HCT116 (cell line): Measurements from ENCODE around the gene PRSS21. TPM values are rescaled to one million over a fixed set of nuclear protein-coding genes. Genes with fewer than 3 reads are reported as not detected.

Source experiments
- ATAC-seq: fragments of 200-7000 bp; cut with Tn5 transposase; 2 replicates; pipeline ENCODE4 v1.9.1; 2020; ENCODE audit warnings: mild to moderate bottlenecking, moderate library complexity
- BruUV-seq: library from RNA; stranded (reverse); fragments of 400-500 nt; replicated peaks from 2 replicates; lab custom pipeline; 2021; lab: Mats Ljungman, UMichigan
- CTCF ChIA-PET: fragments of 300-600 bp; sonication (Branson Sonifier 250); formaldehyde crosslinking; loops from one replicate; lab custom pipeline; 2021; ENCODE audit warnings: antibody characterized with exemption; lab: Charles Lee
- POLR2A ChIA-PET: fragments of 300-600, 350-600 bp; sonication (Branson Sonifier 250); formaldehyde crosslinking; loops from one replicate; lab custom pipeline; 2021; ENCODE audit warnings: antibody characterized with exemption; lab: Charles Lee
- RAD21 ChIA-PET, 2 experiments: fragments of 300-600 bp; sonication (Branson Sonifier 250); formaldehyde crosslinking; loops; one replicate each; lab custom pipeline; 2023; ENCODE audit warnings: low total read pairs in 2 of 2; ENCODE audit not compliant: uncharacterized antibody in 2 of 2, unreplicated experiment in 2 of 2, low non-redundant PET in 1 of 2; lab: Charles Lee
- DNase-seq: peaks from one replicate; pipeline ENCODE4 v3.0.0-alpha.2; 2010; ENCODE audit warnings: low read depth, low spot score
- H2AFZ ChIP-seq: fragments of 200-600 bp; shearing (Covaris generic), sonication (generic); 2 replicates; pipeline ENCODE4 v1.6.1; 2017; ENCODE audit warnings: low read depth, mixed run types, mixed read lengths, antibody characterized with exemption, low read length; ENCODE audit not compliant: poor library complexity, severe bottlenecking
- H3K27ac ChIP-seq: 2 replicates; pipeline ENCODE4 v1.5.1; 2012; ENCODE audit warnings: low read depth, low read length
- H3K27me3 ChIP-seq: fragments of 200-600 bp; sonication (generic); 2 replicates; pipeline ENCODE4 v1.6.1; 2016; ENCODE audit warnings: mixed run types, low read length, mixed read lengths; ENCODE audit not compliant: insufficient read depth
- H3K36me3 ChIP-seq, 2 experiments: fragments of 200-500 bp in 1 of 2; fragments of 200-600 bp in 1 of 2; sonication (Bioruptor generic) in 1 of 2; sonication (generic) in 1 of 2; 2 replicates each; pipeline versions ENCODE4 v1.5.1 to v1.6.1; 2014 to 2016; ENCODE audit warnings: low read length in 2 of 2, inconsistent platforms in 1 of 2, mixed read lengths in 1 of 2, mixed run types in 1 of 2; ENCODE audit not compliant: insufficient read depth in 2 of 2, control insufficient read depth in 1 of 2
- H3K4me1 ChIP-seq, 2 experiments: fragments of 200-600 bp in 1 of 2; sonication (generic) in 1 of 2; 2 replicates each; pipeline versions ENCODE4 v1.5.1 to v1.6.1; 2012 to 2017; ENCODE audit warnings: low read length in 2 of 2, inconsistent platforms in 1 of 2, mild to moderate bottlenecking in 1 of 2, mixed read lengths in 1 of 2, mixed run types in 1 of 2, moderate library complexity in 1 of 2; ENCODE audit not compliant: insufficient read depth in 2 of 2, control insufficient read depth in 1 of 2
- H3K4me2 ChIP-seq: fragments of 200-600 bp; sonication (generic); 2 replicates; pipeline ENCODE4 v1.6.1; 2017; ENCODE audit warnings: mixed run types, low read length, mixed read lengths
- H3K4me3 ChIP-seq, 2 experiments: fragments of 200-600 bp in 1 of 2; sonication (generic) in 1 of 2; replicated peaks in 1 of 2; 2 replicates each; pipeline ENCODE4 v1.5.1; 2011 to 2016; ENCODE audit warnings: low read length in 2 of 2, control low read depth in 1 of 2, low read depth in 1 of 2, mild to moderate bottlenecking in 1 of 2, mixed read lengths in 1 of 2, mixed run types in 1 of 2
- H3K79me2 ChIP-seq: fragments of 200-600 bp; sonication (generic); 2 replicates; pipeline ENCODE4 v1.6.1; 2017; ENCODE audit warnings: mild to moderate bottlenecking, mixed run types, low read length, moderate library complexity, mixed read lengths; ENCODE audit not compliant: insufficient read depth
- H3K9ac ChIP-seq: fragments of 200-600 bp; sonication (generic); 2 replicates; pipeline ENCODE4 v1.6.1; 2016; ENCODE audit warnings: low read length, mixed read lengths
- H3K9me2 ChIP-seq: fragments of 200-600 bp; sonication (generic), shearing (Covaris generic); 2 replicates; pipeline ENCODE4 v1.6.1; 2017; ENCODE audit warnings: mixed run types, mild to moderate bottlenecking, moderate library complexity; ENCODE audit not compliant: insufficient read depth
- H3K9me3 ChIP-seq, 2 experiments: fragments of 200-500 bp in 1 of 2; fragments of 200-600 bp in 1 of 2; sonication (Bioruptor generic) in 1 of 2; sonication (generic) in 1 of 2; 2 replicates each; pipeline ENCODE4 v1.6.1; 2014 to 2017; ENCODE audit warnings: low read length in 2 of 2, mixed read lengths in 2 of 2, inconsistent platforms in 1 of 2, low read depth in 1 of 2, mild to moderate bottlenecking in 1 of 2, mixed run types in 1 of 2, moderate library complexity in 1 of 2; ENCODE audit not compliant: control insufficient read depth in 1 of 2, insufficient read depth in 1 of 2
- H4K20me1 ChIP-seq: fragments of 200-600 bp; sonication (generic), shearing (Covaris generic); 2 replicates; pipeline ENCODE4 v1.6.1; 2017; ENCODE audit warnings: mixed run types, mild to moderate bottlenecking, moderate library complexity; ENCODE audit not compliant: insufficient read depth
- EGR1 ChIP-seq: IDR thresholded peaks from 2 replicates; pipeline ENCODE4 v1.6.1; 2012; ENCODE audit warnings: low read depth
- EZH2 ChIP-seq: fragments of 200-600 bp; sonication (generic); IDR thresholded peaks from 2 replicates; pipeline ENCODE4 v1.6.1; 2017; ENCODE audit warnings: antibody characterized with exemption, mixed run types
- JUND ChIP-seq: IDR thresholded peaks from 2 replicates; pipeline ENCODE4 v1.6.1; 2012
- MAX ChIP-seq: IDR thresholded peaks from 2 replicates; pipeline ENCODE4 v1.6.1; 2012
- POLR2A ChIP-seq: IDR thresholded peaks from 2 replicates; pipeline ENCODE4 v1.7.0; 2011; ENCODE audit warnings: borderline replicate concordance; ENCODE audit not compliant: insufficient read depth, insufficient read length; ENCODE audit errors: extremely low read depth
- POLR2AphosphoS5 ChIP-seq: IDR thresholded peaks from 2 replicates; pipeline ENCODE4 v1.6.1; 2011; ENCODE audit warnings: mild to moderate bottlenecking, low read depth, low read length, moderate library complexity
- RAD21 ChIP-seq: IDR thresholded peaks from 2 replicates; pipeline ENCODE4 v1.6.1; 2012; ENCODE audit warnings: low read depth, mild to moderate bottlenecking
- SRF ChIP-seq: IDR thresholded peaks from 2 replicates; pipeline ENCODE4 v1.6.1; 2012; ENCODE audit warnings: low read depth
- ZFX ChIP-seq: fragments of 450-650 bp; IDR thresholded peaks from 2 replicates; pipeline ENCODE4 v1.6.1; 2017
- intact Hi-C: fragments of 100-400 bp; cut with micrococcal nuclease; formaldehyde crosslinking; loops from 2 replicates; pipeline ENCODE4 v1.10.0; 2022
- total RNA-seq: library from RNA; stranded (reverse); gene quantifications from one replicate; pipeline ENCODE4 v1.2.1, GENCODE V29; 2021; ENCODE audit not compliant: unreplicated experiment
- TF ChIP-seq, protein P1 (sequence below), 3 experiments: fragments of 200-600 bp in 1 of 3; sonication (generic) in 1 of 3; IDR thresholded peaks in 2 of 3; conservative IDR thresholded peaks in 1 of 3; 2 replicates each; pipeline ENCODE4 v1.5.1; 2012 to 2017; ENCODE audit warnings: low read depth in 2 of 3, low read length in 2 of 3, antibody characterized with exemption in 1 of 3, borderline replicate concordance in 1 of 3, control low read depth in 1 of 3, mild to moderate bottlenecking in 1 of 3, mixed read lengths in 1 of 3, mixed run types in 1 of 3, moderate library complexity in 1 of 3; ENCODE audit not compliant: insufficient read depth in 1 of 3

The PRSS21 gene
- total RNA-seq, 1 experiment from 2014 or later, result 0.39 TPM

GRCh38 chr16:2806286-2806685, 10.8 kb upstream of the PRSS21 start:
- no peak for TF ChIP-seq POLR2A
- TF ChIP-seq MAX, result no peak
- TF ChIP-seq, protein P1, sequence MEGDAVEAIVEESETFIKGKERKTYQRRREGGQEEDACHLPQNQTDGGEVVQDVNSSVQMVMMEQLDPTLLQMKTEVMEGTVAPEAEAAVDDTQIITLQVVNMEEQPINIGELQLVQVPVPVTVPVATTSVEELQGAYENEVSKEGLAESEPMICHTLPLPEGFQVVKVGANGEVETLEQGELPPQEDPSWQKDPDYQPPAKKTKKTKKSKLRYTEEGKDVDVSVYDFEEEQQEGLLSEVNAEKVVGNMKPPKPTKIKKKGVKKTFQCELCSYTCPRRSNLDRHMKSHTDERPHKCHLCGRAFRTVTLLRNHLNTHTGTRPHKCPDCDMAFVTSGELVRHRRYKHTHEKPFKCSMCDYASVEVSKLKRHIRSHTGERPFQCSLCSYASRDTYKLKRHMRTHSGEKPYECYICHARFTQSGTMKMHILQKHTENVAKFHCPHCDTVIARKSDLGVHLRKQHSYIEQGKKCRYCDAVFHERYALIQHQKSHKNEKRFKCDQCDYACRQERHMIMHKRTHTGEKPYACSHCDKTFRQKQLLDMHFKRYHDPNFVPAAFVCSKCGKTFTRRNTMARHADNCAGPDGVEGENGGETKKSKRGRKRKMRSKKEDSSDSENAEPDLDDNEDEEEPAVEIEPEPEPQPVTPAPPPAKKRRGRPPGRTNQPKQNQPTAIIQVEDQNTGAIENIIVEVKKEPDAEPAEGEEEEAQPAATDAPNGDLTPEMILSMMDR (IDR thresholded peaks at IDR 0.05 in 2 of 3, conservative IDR thresholded peaks at IDR 0.05 in 1 of 3; ENCODE audit: borderline replicate concordance in 1 of 3, insufficient read depth in 1 of 3, low read depth in 2 of 3, low read length in 2 of 3), result no peak
- no peak for TF ChIP-seq JUND
- TF ChIP-seq RAD21, result no peak
- no peak for TF ChIP-seq EZH2
- TF ChIP-seq SRF, result no peak
- no peak for TF ChIP-seq ZFX
- no peak for TF ChIP-seq EGR1
- no peak for TF ChIP-seq POLR2AphosphoS5
- no peaks in the 10 kb centered on the region for H3K27me3 ChIP-seq
- H3K79me2 ChIP-seq, result no peaks in the 10 kb centered on the region
- H3K9me3 ChIP-seq, result peaks cover 0 to 12% of the 10 kb centered on the region in 2 experiments; a peak in 2 of 4 replicates
- H3K36me3 ChIP-seq, result no peaks in the 10 kb centered on the region
- RAD21 ChIA-PET, result no interaction called here
- H3K4me1 ChIP-seq, result no peaks in the 10 kb centered on the region
- H3K27ac ChIP-seq, result no peak overlapping the region
- no peaks in the 10 kb centered on the region for H3K9me2 ChIP-seq
- intact Hi-C loops, result no loop called here
- POLR2A ChIA-PET, result no interaction called here
- H3K4me2 ChIP-seq, result no peak overlapping the region
- no peak for ATAC-seq
- no TSS peak for BruUV-seq
- no peak overlapping the region for H2AFZ ChIP-seq
- DNase-seq, result no peak
- H3K9ac ChIP-seq, result no peak overlapping the region
- H4K20me1 ChIP-seq, result no peaks in the 10 kb centered on the region
- no peak overlapping the region for H3K4me3 ChIP-seq
- CTCF ChIA-PET, result no interaction called here

GRCh38 chr16:2808181-2808580, 8.9 kb upstream of the PRSS21 start:
- ChIA-PET RAD21 (no interaction called here), CTCF (no interaction called here), POLR2A (no interaction called here)
- Histone ChIP-seq H3K9me2 (no peaks in the 10 kb centered on the region), H4K20me1 (no peaks in the 10 kb centered on the region), H3K36me3 (no peaks in the 10 kb centered on the region), H3K27ac (no peak overlapping the region), H3K4me3 (no peak overlapping the region), H3K4me2 (no peak overlapping the region), H3K27me3 (no peaks in the 10 kb centered on the region), H3K9ac (no peak overlapping the region), H3K79me2 (no peaks in the 10 kb centered on the region), H3K4me1 (peaks cover 3 to 7% of the 10 kb centered on the region in 2 experiments; a peak in 1 of 4 replicates), H2AFZ (no peak overlapping the region), H3K9me3 (peaks cover 0 to 12% of the 10 kb centered on the region in 2 experiments; a peak in 2 of 4 replicates)
- no peak for DNase-seq
- ATAC-seq, result no peak
- no peak for TF ChIP-seq POLR2A
- intact Hi-C loops, result no loop called here
- no TSS peak for BruUV-seq
